ENCODE measurements around the gene NKAIN1. TPM values are rescaled to one million over a fixed set of nuclear protein-coding genes. Genes with fewer than 3 reads are reported as not detected.

NKAIN1 gene
- total RNA-seq, 1 experiment from 2014 or later = 1.4 TPM

GRCh38 chr1:31231802-31232201 lies 7.9 kb downstream of the NKAIN1 start:
- DNase-seq (ENCODE audit: low spot score) = no peak
- TF ChIP-seq CTCF (conservative IDR thresholded peaks at IDR 0.05; ENCODE audit: low read depth, low read length) = no peak
- no peak for TF ChIP-seq EZH2 (IDR thresholded peaks at IDR 0.05; ENCODE audit: borderline replicate concordance, low read depth, low read length, poor library complexity, severe bottlenecking)
- Histone ChIP-seq H3K4me3 (ENCODE audit: low read depth, low read length, poor library complexity, severe bottlenecking) (no peak overlapping the region), H3K9me3 (ENCODE audit: low read depth, low read length, poor library complexity, severe bottlenecking) (no peaks in the 10 kb centered on the region), H3K4me1 (ENCODE audit: insufficient read depth, low read length, poor library complexity, severe bottlenecking) (no peaks in the 10 kb centered on the region), H3K36me3 (ENCODE audit: insufficient read depth, low read length, poor library complexity, severe bottlenecking) (no peaks in the 10 kb centered on the region), H3K27me3 (replicated peaks; ENCODE audit: insufficient read depth, low read depth, low read length, poor library complexity) (peaks cover 13% of the 10 kb centered on the region), H3K27ac (ENCODE audit: low read depth, low read length, poor library complexity, severe bottlenecking) (no peak overlapping the region)
- ChIA-PET POLR2A (ENCODE audit: low non-redundant PET) (interaction anchor here (0.7 kb wide), 1 partner anchor 962 kb away, joined by 4 read pairs; no protein-coding TSS in a partner anchor), CTCF (interaction anchor here (0.7 kb wide), 1 partner anchor 19 kb away, joined by 3 read pairs; no protein-coding TSS in a partner anchor)
- intact Hi-C loops (cut with micrococcal nuclease; ENCODE audit: unreplicated experiment) = no loop called here
- BruUV-seq (replicated peaks) = no TSS peak

DNA sequence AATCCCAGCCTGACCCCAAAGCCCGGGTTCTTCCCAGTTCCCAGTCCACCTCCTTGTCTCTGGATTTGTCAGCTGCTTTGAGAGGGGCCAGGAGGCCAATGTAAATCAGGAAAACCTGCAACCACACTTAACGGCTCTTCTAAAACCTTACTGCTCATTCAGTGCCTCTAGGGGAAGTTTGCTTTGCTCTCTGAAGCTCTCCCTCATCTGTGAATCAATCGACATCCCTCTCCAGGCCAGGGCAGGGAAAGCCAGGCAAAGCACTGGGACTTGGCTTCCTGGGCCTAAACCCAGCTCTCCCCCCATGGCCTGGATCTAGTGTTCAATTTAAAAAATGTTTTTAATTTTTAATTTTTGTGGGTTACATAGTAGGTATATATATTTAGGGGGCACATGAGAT lies 9.3 kb downstream of the NKAIN1 start:
- H3K4me3 ChIP-seq (ENCODE audit: low read depth, low read length, poor library complexity, severe bottlenecking) = no peak overlapping the region
- no peak for DNase-seq (ENCODE audit: low spot score)
- H3K4me1 ChIP-seq (ENCODE audit: insufficient read depth, low read length, poor library complexity, severe bottlenecking) = no peaks in the 10 kb centered on the region
- no TSS peak for BruUV-seq (replicated peaks)
- no peaks in the 10 kb centered on the region for H3K36me3 ChIP-seq (ENCODE audit: insufficient read depth, low read length, poor library complexity, severe bottlenecking)
- POLR2A ChIA-PET (ENCODE audit: low non-redundant PET) = no interaction called here
- intact Hi-C loops (cut with micrococcal nuclease; ENCODE audit: unreplicated experiment) = no loop called here
- TF ChIP-seq CTCF (conservative IDR thresholded peaks at IDR 0.05; ENCODE audit: low read depth, low read length) = no peak
- TF ChIP-seq EZH2 (IDR thresholded peaks at IDR 0.05; ENCODE audit: borderline replicate concordance, low read depth, low read length, poor library complexity, severe bottlenecking) = no peak
- H3K27ac ChIP-seq (ENCODE audit: low read depth, low read length, poor library complexity, severe bottlenecking) = no peak overlapping the region
- CTCF ChIA-PET = no interaction called here
- no peaks in the 10 kb centered on the region for H3K27me3 ChIP-seq (replicated peaks; ENCODE audit: insufficient read depth, low read depth, low read length, poor library complexity)
- H3K9me3 ChIP-seq (ENCODE audit: low read depth, low read length, poor library complexity, severe bottlenecking) = no peaks in the 10 kb centered on the region

- H3K27me3 ChIP-seq (replicated peaks; ENCODE audit: insufficient read depth, low read depth, low read length, poor library complexity) = no peaks in the 10 kb centered on the region
- no peak overlapping the region for H3K4me3 ChIP-seq (ENCODE audit: low read depth, low read length, poor library complexity, severe bottlenecking)
- H3K4me1 ChIP-seq (ENCODE audit: insufficient read depth, low read length, poor library complexity, severe bottlenecking) = no peaks in the 10 kb centered on the region
- ChIA-PET POLR2A (ENCODE audit: low non-redundant PET) (no interaction called here), CTCF (no interaction called here)
- no peak for DNase-seq (ENCODE audit: low spot score)
- H3K27ac ChIP-seq (ENCODE audit: low read depth, low read length, poor library complexity, severe bottlenecking) = no peak overlapping the region
- no peaks in the 10 kb centered on the region for H3K9me3 ChIP-seq (ENCODE audit: low read depth, low read length, poor library complexity, severe bottlenecking)
- TF ChIP-seq CTCF (conservative IDR thresholded peaks at IDR 0.05; ENCODE audit: low read depth, low read length) = no peak
- TF ChIP-seq EZH2 (IDR thresholded peaks at IDR 0.05; ENCODE audit: borderline replicate concordance, low read depth, low read length, poor library complexity, severe bottlenecking) = no peak
- H3K36me3 ChIP-seq (ENCODE audit: insufficient read depth, low read length, poor library complexity, severe bottlenecking) = no peaks in the 10 kb centered on the region
- no TSS peak for BruUV-seq (replicated peaks)
- intact Hi-C loops (cut with micrococcal nuclease; ENCODE audit: unreplicated experiment) = no loop called here
Measured at GRCh38 chr1:31228986-31229385, 10.7 kb downstream of the NKAIN1 start.

Data from A673 (cell line).